NCI-H82 treated with DMSO at 0.1 percent for 48 hours (cell line): ENCODE measurements around the gene IGSF21.
"Not testable (repeated sequence)": the region's sequence is repeated elsewhere in the genome, so short reads cannot be mapped to it uniquely, and the experiment has no call there.

Experiments
- DNase-seq: peaks from one replicate; lab custom pipeline; 2025; ENCODE audit not compliant: unreplicated experiment; lab: John Stamatoyannopoulos, UW

IGSF21 gene

DNA sequence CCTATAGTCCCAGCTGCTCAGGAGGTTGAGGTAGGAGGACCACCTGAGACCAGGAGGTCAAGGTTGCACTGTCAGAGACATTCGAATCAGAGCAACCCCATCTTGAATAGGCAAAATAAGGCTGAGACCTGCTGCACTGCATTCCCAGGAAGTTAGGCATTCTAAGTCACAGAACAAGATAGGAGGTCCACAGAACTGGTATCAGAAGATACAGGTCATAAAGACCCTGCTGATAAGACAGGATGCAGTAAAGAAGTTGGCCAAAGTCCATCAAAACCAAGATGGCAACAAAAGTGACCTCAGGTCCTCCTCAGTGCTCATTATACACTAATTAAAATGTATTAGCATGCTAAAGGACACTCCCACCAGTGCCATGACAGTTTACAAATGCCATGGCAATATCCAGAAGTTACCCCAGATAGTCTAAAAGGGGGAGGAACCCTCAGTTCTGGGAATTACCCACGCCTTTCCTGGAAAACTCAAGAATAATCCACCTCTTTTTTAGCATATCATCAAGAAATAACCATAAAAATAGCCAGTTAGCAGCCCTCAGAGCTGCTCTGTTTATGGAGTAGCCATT lies 307.9 kb downstream of the IGSF21 start:
- no peak for DNase-seq

DNA sequence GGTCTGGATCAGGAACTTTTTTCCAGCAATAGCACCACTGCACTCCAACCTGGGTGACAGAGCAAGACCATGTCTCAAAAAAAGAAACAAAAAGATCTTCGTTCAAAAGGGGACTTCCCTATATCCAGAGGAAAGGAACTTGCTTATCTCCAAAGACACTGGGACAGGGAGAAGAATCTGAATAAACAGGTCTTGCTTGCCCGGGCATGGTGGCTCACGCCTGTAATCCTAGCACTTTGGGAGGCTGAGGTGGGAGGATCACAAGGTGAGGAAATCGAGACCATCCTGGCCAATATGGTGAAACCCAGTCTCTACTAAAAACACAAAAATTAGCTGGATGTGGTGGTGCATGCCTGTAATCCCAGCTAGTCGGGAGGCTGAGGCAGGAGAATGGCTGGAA lies 308.5 kb downstream of the IGSF21 start:
- not testable (repeated sequence) for DNase-seq

DNA sequence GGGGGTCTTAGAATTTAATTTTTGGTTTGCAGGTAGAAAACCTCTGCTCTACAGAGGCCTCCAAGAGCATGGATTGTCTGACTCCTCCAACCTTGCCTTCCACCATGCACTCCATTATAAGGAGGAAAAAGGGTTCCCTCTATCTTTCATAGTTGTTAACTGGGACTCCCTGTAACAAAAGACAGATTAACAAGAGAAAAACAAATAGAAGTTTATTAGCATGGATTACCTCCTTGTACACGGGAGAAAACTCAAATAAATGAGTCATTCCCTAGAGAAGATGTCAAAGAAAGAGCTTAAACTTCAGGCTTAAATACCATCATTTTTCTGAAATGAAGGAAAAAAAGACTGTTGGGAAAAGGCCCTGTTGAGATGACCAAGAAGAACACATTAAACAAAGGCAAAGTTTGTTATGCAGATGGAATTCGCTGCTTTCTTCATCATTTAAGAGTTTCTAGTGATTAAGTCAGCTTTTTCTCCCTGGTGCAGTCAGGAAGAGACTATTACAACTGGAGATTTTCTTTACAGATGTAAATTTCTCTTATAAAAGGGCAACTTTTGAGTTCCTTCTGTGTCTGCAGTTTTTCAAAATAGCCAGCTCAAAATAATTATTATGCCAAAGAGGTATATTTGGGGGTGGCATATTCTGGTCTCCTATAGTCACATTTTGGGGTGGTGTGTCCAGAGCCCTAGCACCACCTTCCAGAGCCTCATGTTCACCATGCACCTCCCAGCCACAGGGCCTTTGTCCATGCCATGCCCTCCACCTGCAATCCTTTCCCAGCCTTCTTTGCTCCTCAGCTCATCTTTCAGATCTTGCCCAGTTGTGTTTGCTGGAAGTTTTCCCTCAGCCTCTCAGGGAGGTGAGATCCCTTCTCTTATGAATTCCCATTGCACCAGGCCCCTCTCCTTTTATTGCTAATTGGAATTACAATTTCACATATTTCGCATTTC lies 310.0 kb downstream of the IGSF21 start:
- DNase-seq: no peak

GRCh38 chr1:18419113-18419844 lies 311.7 kb downstream of the IGSF21 start:
- DNase-seq: no peak

DNA sequence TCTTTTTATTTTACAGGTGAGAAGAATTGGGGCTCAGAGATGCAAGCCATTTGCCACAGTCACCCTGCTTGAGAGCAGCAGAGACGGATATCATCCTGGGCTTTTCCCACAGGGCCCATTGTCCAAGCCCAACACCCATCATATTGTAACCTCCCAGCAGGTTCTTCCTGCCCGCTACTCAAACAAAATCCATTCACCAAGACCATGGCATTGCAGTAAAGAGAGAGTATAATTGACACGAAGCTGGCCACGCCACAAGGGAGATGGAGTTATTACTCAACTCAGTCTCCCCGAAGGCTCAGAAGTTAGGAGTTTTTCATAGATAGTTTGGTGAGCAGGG lies 312.2 kb downstream of the IGSF21 start:
- DNase-seq: no peak

GRCh38 chr1:18422076-18422777 lies 314.6 kb downstream of the IGSF21 start:
- DNase-seq: no peak

- DNase-seq: no peak
Observed at GRCh38 chr1:18422954-18423353, 315.4 kb downstream of the IGSF21 start.

DNA sequence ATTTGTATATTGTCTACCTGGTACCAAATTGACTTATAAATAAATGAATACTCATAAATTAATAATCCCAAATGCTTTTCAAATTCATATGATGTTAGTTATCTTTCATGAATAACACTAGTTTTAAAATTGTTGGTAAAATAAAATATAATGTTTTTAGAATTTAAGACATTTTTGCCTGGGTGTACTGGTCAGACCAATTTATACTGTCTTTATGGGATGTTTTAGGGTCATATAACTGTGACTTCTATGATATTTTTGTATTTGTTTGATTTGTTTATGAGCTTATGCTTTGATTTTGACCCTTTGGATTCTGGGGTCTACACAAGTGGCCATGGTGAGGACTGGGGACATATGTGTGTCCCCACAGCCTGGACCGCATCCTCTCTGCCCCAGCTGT lies 319.0 kb downstream of the IGSF21 start:
- DNase-seq: no peak
